Measurements from ENCODE around the gene XRN2.

GRCh38 chr20:21303061-21303871, at the start of gene XRN2:
- peak; percentile 96 for TF ChIP-seq POLR2A (IDR thresholded peaks at IDR 0.05; ENCODE audit: low read depth, low read length)
- peak; percentile 92 for TF ChIP-seq POLR2AphosphoS5 (IDR thresholded peaks at IDR 0.05; ENCODE audit: low read depth, low read length)
